Activated CD4-positive, alpha-beta T cell treated with anti-CD3 and anti-CD28 coated beads for 4 hours (primary cell): ENCODE data around the gene LCA5L.
A peak's percentile ranks its signal among the peaks of the same experiment; 100 is the strongest.
"Not testable (repeated sequence)": the region's sequence is repeated elsewhere in the genome, so short reads cannot be mapped to it uniquely, and the experiment has no call there.

ENCODE experiments used
- DNase-seq, 2 donors: peaks; one replicate each; pipeline ENCODE4 v3.0.0-alpha.2; 2020

The LCA5L gene

GRCh38 chr21:39451332-39452206 is 6.0 kb upstream of the LCA5L start, which contains the start of gene SH3BGR:
Gene SH3BGR, plus strand, starts transcription at chr21:39451970. Its CDS starts 127 bp downstream, at chr21:39452097.
- no peak for DNase-seq

DNA sequence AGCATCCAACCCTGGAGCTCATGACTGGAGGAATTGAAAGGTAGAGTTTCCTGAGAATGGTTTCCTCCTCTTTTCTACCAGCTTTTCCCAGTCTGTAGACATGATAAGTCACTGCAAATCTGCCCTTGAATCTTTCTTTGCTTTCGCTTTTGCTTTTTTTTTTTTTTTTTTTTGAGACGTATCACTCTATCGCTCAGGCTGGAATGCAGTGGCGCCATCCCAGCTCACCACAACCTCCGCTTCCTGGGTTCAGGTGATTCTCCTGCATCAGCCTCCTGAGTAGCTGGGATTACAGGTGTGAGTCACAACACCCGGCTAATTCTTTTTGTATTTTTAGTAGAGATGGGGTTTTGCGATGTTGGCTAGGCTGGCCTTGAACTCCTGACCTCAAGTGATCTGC is 1.7 kb upstream of the LCA5L start:
- DNase-seq: no peak

GRCh38 chr21:39444421-39445180 is 977 bp downstream of the LCA5L start:
- DNase-seq: no peak

- DNase-seq: peak; percentile 7 to 20
Measured at GRCh38 chr21:39441502-39442475, 3.8 kb downstream of the LCA5L start.

DNA sequence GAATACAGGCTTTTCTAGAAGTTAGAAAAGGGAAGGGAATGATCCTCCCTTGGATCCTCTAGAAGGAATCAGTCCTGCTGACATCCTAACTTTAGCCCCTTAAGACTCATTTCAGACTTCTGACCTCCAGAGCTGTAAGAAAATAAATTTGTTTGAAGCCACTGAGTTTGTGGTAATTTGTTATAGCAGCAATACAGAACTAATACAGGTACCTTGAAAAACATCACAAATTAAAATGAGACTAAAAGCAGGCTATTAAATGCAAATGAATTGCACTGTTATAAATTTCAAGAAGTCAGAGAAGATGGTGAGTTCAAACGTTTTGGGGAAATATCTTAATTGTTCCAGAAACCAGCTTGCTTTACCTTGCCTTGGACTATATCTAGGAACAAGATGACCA is 6.3 kb downstream of the LCA5L start:
- DNase-seq: no peak

DNA sequence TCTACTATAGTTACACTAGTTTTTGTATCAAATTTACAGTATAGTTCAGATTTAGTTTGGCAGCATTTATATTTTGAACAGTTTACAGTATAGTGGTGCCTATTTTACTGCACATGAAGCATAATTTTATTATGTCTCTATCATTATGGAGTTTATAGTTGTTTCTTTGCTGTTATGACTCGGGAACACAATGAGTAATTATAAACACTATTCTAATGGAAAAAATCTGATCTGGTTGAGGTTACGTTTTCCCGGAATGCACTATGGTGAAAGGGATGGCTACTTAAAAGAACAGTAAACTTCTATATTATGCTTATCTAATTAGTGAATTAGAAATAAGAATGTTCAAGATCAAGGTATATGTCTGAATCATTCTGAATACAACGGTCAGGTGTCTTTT is 10.6 kb downstream of the LCA5L start:
- DNase-seq: no peak

DNA sequence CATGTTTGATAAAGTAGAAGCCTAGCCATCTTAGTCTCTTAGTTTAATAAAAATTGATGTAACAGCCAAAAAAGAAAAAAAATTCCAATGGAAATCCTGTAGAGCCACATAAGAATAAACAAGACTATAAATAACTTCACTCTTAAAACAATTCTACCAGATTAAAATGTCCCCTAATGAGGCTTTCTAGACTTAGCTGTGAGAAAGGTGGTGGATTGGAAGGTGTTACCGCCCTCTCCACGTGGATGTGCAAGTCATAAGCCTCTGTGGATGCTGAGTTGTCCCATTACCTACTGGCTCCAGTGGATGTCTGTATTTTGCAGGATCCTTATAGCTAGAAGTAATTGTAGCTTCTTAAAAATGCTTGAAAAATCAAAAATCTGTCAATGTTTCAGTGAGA is 14.6 kb downstream of the LCA5L start:
- DNase-seq: no peak

- no peak for DNase-seq
Measured at GRCh38 chr21:39430457-39430856, 15.1 kb downstream of the LCA5L start.

DNA sequence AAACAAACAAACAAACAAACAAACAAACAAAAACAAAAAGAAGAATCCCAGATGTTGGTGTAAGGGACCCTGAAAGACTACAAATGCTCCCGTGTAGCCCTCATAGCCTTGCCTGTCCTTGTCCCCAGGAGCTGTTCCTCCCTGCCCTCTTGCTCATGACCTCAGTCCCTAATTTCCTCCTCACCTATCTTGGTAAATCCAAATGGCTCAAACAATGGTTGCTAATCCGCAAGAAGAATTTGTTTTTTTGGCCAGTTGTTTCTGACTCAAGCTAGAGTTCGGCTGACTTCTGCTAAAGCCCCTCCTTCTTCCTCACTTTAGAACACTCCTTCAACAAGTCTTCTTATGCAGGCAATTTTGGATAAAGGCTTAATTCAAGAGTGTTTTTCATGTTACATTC is 15.6 kb downstream of the LCA5L start:
- DNase-seq: no peak

DNA sequence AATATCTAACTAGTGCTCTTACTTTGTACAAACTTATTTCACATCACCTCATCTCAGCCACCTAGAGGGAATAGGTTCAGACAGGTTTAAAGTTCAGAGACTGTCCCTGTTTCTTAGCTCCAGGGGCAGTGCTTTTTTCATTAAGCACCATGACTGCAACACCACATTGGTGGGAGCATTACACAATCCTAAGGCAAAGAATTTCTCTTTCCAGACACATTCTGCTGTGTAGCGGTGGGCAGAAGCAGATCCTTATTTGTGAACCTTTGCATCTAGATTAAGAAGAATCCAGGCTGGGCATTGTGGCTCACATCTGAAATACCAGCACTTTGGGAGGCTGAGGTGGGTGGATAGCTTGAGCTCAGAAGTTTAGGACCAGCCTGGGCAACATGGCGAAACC is 16.1 kb downstream of the LCA5L start:
- DNase-seq: no peak

- DNase-seq: no peak
Measured at GRCh38 chr21:39422527-39423241, 22.9 kb downstream of the LCA5L start.

GRCh38 chr21:39419204-39419603 is 26.4 kb downstream of the LCA5L start:
- not testable (repeated sequence) for DNase-seq

GRCh38 chr21:39406065-39406464 is 39.5 kb downstream of the LCA5L start:
- DNase-seq: no peak

DNA sequence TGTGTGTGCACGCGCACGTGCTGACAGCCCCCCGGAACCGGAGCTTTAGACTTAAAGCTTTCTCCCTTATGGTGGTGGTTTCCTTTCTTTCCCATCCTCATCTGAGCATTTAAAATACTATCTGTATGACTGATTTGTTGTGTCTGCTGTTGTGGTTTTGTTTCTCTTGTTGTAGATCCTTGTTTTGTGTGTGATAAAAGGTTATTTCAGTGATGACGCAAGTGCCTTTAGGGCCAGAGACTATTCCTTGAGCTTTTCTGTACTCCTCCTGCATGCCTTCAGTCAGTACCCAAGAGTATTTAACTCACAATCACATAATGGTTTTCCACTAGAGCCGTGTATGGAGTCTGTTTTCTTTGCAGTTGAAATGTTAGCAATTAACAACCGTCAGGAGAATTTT is 45.4 kb downstream of the LCA5L start:
- DNase-seq: no peak

DNA sequence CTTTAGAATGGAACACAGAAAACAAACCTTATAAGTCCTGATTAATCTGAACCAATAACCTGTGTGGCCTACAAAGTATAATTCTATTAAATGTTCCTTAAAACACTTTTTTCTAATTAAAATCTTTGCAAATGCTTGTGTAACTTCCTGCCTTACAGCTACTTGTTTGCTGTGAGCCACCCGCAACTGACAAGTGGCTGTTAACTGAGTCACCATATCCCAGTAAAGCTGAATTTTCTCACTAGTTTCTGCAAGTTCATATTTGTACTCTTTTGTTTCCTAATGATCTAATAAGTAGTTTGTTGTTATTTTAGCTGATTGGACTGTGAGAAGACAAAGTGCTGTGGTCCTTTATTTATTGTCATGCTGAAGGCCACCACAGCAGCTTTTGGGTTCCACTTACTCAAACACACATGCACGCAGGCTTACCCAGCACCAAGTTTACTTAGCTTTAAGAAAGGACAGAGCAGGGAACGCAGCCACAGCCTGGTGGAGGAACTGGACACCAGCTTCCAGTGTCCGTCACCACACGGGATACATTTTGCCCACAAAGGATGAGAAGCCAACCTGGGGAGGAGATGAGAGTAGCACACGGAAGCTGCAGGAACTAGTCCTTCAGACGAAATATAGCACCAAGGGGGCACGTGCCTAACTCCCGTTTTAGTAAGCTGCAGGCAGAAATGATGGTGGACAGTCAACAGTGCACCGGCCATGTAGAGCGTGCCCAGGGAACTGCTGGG is 47.8 kb downstream of the LCA5L start:
- no peak for DNase-seq

DNA sequence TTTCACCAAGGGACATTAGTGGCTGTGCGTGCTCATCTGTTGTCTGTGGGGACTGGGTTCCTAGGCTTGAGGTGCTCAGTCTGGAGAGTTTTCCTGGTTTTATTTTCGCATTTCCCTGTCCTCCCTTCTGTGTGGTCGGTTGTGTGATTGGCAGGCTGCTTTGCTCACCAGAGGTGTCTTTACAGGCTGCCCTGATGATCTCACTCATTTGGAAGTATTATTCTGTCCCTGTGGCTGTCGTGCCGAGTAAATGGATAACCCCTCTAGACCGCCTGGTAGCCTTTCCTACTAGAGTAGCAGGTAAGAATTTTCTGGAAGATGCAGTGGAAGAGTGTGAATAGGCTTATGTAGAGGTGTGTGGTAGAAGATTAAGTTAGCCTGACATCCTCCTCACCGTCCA is 52.6 kb downstream of the LCA5L start:
- DNase-seq: no peak

GRCh38 chr21:39390212-39390765 is 55.3 kb downstream of the LCA5L start:
- DNase-seq: no peak

DNA sequence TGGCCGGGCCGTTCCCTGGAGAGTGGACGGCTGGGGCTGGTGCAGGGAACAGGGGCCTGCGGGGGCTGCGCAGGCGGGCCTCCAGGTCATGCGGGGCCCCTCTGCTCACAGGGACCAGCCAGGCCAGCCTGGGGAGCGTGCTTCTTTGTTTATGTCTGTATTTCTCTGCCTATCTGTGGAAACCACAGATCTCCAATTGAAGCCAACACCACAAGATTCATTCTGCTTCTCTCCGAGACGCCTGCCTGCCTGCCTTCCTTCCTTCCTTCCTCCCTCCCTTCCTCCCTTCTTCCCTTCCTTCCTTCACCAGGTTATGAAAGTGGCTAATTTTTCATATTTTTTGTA is 56.8 kb downstream of the LCA5L start:
- DNase-seq: no peak

- DNase-seq: peak; percentile 85 to 91
Measured at GRCh38 chr21:39388038-39388810, 57.4 kb downstream of the LCA5L start.

DNA sequence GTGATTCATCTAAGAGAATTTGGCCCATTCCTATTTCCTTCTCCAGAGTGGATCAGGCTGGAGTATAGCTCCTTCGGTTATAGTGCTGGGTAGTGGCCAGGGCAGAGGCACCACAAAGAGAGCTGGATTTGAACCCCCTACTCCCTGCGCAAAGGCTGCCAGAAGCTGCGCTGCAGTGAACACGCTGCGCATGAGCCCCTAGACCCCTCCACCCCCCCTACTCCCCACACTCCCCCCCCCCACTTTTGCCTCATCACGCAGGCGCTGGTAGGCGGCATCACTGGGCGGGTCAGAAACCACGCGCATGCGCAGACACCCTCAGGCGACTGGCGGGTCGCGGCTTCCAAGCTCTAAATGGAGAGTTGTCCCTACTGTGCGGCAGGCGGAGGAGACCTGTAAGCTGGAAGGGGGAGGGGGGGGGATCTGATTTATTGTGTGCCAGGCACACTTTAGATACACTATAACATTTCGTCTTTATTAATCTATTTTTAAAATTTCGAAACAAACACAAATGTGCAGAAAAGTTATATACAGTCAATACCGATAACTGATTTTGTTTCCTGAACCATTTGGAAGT is 58.0 kb downstream of the LCA5L start:
- peak; percentile 92 to 94 for DNase-seq
